ENCODE measurements around the gene CNBP. TPM values are rescaled to one million over a fixed set of nuclear protein-coding genes. Genes with fewer than 3 reads are reported as not detected.
A peak's percentile ranks its signal among the peaks of the same experiment; 100 is the strongest.

Gene CNBP
- total RNA-seq, 4 donors from 2014 or later = 355 to 461 (median 405) TPM

GRCh38 chr3:129121792-129122411 lies 61.8 kb downstream of the CNBP start, which contains the start of gene RAB43:
TSS of gene RAB43 (minus strand) at chr3:129121804. CDS start at chr3:129121489, 315 bp downstream.
- peak within 1 kb of the TSS; percentile 87 to 95 for H3K27ac ChIP-seq
- H3K27me3 ChIP-seq = no peaks in the 10 kb centered on the region
- peak; percentile 93 to 94 for DNase-seq
- TF ChIP-seq, protein P1, sequence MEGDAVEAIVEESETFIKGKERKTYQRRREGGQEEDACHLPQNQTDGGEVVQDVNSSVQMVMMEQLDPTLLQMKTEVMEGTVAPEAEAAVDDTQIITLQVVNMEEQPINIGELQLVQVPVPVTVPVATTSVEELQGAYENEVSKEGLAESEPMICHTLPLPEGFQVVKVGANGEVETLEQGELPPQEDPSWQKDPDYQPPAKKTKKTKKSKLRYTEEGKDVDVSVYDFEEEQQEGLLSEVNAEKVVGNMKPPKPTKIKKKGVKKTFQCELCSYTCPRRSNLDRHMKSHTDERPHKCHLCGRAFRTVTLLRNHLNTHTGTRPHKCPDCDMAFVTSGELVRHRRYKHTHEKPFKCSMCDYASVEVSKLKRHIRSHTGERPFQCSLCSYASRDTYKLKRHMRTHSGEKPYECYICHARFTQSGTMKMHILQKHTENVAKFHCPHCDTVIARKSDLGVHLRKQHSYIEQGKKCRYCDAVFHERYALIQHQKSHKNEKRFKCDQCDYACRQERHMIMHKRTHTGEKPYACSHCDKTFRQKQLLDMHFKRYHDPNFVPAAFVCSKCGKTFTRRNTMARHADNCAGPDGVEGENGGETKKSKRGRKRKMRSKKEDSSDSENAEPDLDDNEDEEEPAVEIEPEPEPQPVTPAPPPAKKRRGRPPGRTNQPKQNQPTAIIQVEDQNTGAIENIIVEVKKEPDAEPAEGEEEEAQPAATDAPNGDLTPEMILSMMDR (IDR thresholded peaks at IDR 0.05) = no peak
- TF ChIP-seq POLR2A (IDR thresholded peaks at IDR 0.05) = no peak
- H3K9me3 ChIP-seq = no peaks in the 10 kb centered on the region
- no peaks in the 10 kb centered on the region for H3K36me3 ChIP-seq
- H3K4me1 ChIP-seq = peaks cover 0 to 6% of the 10 kb centered on the region in 2 donors
- peak within 1 kb of the TSS; percentile 56 to 85 for H3K4me3 ChIP-seq
- intact Hi-C loops (cut with DNase I; ENCODE audit: low total_unique reads) = no loop called here

- no peaks in the 10 kb centered on the region for H3K27me3 ChIP-seq
- no peaks in the 10 kb centered on the region for H3K9me3 ChIP-seq
- peak in 1 of 2 donors; percentile 41 for TF ChIP-seq POLR2A (IDR thresholded peaks at IDR 0.05)
- TF ChIP-seq, protein P1 (IDR thresholded peaks at IDR 0.05) = peak in 1 of 4 experiments; percentile 4
- peak overlapping the region; percentile 56 to 85 for H3K4me3 ChIP-seq
- DNase-seq = peak in 1 of 2 donors; percentile 34
- intact Hi-C loops (cut with DNase I; ENCODE audit: low total_unique reads) = no loop called here
- H3K4me1 ChIP-seq = peaks cover 0 to 6% of the 10 kb centered on the region in 2 donors
- no peaks in the 10 kb centered on the region for H3K36me3 ChIP-seq
- H3K27ac ChIP-seq = peak overlapping the region; percentile 87 to 95
Measured at GRCh38 chr3:129121016-129121791, 62.5 kb downstream of the CNBP start.

- H3K27me3 ChIP-seq = no peaks in the 10 kb centered on the region
- H3K4me3 ChIP-seq = peak overlapping the region; percentile 56 to 85
- peak overlapping the region; percentile 87 to 95 for H3K27ac ChIP-seq
- H3K9me3 ChIP-seq = no peaks in the 10 kb centered on the region
- intact Hi-C loops (cut with DNase I; ENCODE audit: low total_unique reads) = no loop called here
- peak; percentile 84 to 88 for DNase-seq
- no peaks in the 10 kb centered on the region for H3K36me3 ChIP-seq
- peaks cover 0 to 6% of the 10 kb centered on the region in 2 donors for H3K4me1 ChIP-seq
- TF ChIP-seq, protein P1 (IDR thresholded peaks at IDR 0.05) = peak in 2 of 4 experiments; percentile 46 to 58
- TF ChIP-seq POLR2A (IDR thresholded peaks at IDR 0.05) = peak; percentile 42 to 57
Measured at GRCh38 chr3:129120254-129121004, 63.3 kb downstream of the CNBP start.

DNA sequence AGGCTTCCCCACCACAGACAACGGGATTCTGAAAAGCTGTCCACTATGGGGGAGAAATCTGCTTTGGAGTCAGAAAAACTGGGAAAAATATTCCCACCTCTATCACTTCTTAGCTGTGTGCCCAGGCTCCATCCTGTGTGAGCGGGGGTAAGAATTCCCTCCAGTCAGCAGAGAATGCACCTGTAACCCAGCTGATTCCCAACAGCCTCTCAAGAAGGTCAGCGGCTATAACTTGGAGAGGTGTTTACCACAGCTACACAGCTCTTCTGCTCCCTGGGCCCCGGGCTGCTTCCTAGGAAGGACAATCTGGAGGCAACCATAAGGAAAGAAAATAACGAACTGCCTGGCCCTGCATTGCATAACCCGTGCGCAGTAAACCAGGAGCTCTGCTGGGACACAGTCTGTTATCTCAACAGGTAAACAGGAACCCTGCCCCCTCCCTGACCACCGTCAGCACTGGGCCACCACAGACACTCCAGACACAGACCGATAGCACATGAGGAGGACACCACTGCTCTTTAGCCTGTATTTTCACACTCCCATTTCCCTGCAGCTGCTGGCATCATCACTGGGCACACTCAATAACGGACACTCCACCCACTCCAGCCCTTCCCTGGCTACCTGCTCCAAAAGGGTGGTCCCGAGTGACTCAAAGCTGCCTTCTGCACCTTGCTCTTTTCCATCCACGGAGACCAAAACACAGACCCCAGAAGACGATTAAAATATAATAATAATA lies 64.2 kb downstream of the CNBP start:
- intact Hi-C loops (cut with DNase I; ENCODE audit: low total_unique reads) = no loop called here
- Histone ChIP-seq H3K4me1 (peaks cover 0 to 6% of the 10 kb centered on the region in 2 donors), H3K36me3 (no peaks in the 10 kb centered on the region), H3K27ac (peak overlapping the region; percentile 87 to 95), H3K4me3 (peak overlapping the region; percentile 56 to 85), H3K9me3 (no peaks in the 10 kb centered on the region), H3K27me3 (no peaks in the 10 kb centered on the region)
- DNase-seq = no peak
- TF ChIP-seq, protein P1 (IDR thresholded peaks at IDR 0.05) = no peak
- TF ChIP-seq POLR2A (IDR thresholded peaks at IDR 0.05) = no peak
